ENCODE results near the gene LRGUK.

LRGUK gene

DNA sequence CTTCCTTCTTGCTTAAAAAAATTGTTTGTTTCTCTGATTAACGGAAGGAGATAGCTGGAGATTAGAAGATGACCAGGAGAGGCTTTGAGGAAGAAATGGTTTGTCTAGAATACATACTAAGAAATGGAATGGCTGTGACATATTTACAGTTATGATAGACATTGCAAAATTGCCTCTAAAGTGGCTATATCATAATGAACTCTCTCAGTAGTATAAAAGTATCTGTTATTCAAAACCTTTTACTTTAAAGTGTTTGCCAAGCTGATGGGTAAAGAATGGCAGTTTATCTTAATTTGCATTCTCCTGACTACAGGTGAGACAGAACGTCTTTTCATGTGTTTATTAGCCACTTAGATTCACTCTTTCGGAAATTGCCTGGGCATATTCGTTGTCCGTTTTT, 28.7 kb downstream of the LRGUK start:
- Histone ChIP-seq H3K9me3 (ENCODE audit: control insufficient read depth, low read length) (no peaks in the 10 kb centered on the region), H3K27ac (ENCODE audit: low read depth, low read length, severe bottlenecking) (no peak overlapping the region), H3K36me3 (ENCODE audit: control insufficient read depth, insufficient read depth, low read length) (no peaks in the 10 kb centered on the region), H3K4me3 (ENCODE audit: extremely low read depth, insufficient read depth, low read length, poor library complexity, severe bottlenecking) (no peak overlapping the region), H3K4me1 (ENCODE audit: control insufficient read depth, insufficient read depth, low read length, poor library complexity, severe bottlenecking) (no peaks in the 10 kb centered on the region)
- 67 to 100% methylated on average over 1 of the region's 5 CpGs for WGBS, 2 experiments (ENCODE audit: insufficient coverage in 2 of 2)

DNA sequence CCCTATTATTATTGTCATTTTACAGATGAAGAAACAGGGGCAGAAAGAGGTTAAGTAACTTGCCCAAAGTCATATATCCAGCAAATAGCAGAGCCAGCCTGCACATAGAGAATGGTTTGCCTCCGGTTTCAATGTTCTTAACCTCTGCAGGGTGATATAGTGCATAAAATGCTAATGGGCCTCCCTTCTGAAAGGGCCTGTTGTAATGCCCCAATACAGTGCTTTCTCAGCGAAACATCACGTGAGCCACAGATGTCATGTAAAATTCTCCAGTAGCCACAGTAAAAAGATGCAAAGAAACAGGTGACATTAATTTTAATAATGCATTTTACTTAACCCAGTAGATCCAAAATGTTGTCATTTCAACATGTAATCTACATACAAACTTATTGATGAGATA, 38.1 kb downstream of the LRGUK start:
- no peaks in the 10 kb centered on the region for H3K4me1 ChIP-seq (ENCODE audit: control insufficient read depth, insufficient read depth, low read length, poor library complexity, severe bottlenecking)
- H3K36me3 ChIP-seq (ENCODE audit: control insufficient read depth, insufficient read depth, low read length) = no peaks in the 10 kb centered on the region
- WGBS, 2 experiments (ENCODE audit: insufficient coverage in 2 of 2) = 81 to 97% methylated on average over 3 of the region's 3 CpGs
- no peak overlapping the region for H3K27ac ChIP-seq (ENCODE audit: low read depth, low read length, severe bottlenecking)
- H3K9me3 ChIP-seq (ENCODE audit: control insufficient read depth, low read length) = no peaks in the 10 kb centered on the region
- H3K4me3 ChIP-seq (ENCODE audit: extremely low read depth, insufficient read depth, low read length, poor library complexity, severe bottlenecking) = no peak overlapping the region

DNA sequence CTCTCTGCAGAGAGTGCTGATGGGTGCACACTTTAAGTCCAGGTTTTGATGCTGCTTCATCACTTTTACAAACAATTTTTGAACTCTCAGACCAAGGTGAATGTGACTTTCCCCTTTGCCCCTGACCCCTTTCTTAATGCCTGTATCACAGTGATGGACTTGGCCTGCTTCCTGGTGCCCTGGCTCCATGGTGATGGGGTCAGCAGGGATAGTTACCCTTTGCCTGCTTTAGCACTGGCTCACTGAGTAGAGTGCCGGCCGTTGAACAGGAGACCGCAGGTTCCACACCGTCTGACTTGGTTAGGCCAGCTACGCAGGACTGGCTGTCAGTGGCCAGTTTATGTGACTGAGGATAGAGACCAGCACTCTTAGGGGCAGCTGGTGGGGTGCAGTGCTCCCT, 40.1 kb downstream of the LRGUK start:
- WGBS, 2 experiments (ENCODE audit: insufficient coverage in 2 of 2) = 95 to 100% methylated on average over 5 of the region's 5 CpGs
- no peaks in the 10 kb centered on the region for H3K9me3 ChIP-seq (ENCODE audit: control insufficient read depth, low read length)
- H3K4me1 ChIP-seq (ENCODE audit: control insufficient read depth, insufficient read depth, low read length, poor library complexity, severe bottlenecking) = no peaks in the 10 kb centered on the region
- no peak overlapping the region for H3K4me3 ChIP-seq (ENCODE audit: extremely low read depth, insufficient read depth, low read length, poor library complexity, severe bottlenecking)
- no peak overlapping the region for H3K27ac ChIP-seq (ENCODE audit: low read depth, low read length, severe bottlenecking)
- no peaks in the 10 kb centered on the region for H3K36me3 ChIP-seq (ENCODE audit: control insufficient read depth, insufficient read depth, low read length)

DNA sequence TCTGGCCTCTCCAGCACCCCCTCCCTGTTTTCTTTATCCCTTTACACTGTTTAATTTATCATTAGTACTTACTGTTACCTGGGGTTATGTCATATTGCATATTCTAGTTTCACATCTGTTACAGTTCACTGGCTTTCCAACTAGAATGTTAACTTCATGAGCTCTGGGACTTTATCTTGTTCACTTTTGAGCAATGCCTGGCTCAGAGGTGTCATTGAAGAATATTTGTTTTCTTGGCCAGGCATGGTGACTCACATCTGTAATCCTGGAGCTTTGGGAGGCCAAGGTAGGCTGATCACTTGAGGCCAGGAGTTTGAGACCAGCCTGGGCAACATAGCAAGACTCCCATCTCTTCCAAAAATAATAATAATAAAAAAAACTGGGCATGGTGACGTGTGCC, 40.7 kb downstream of the LRGUK start:
- Histone ChIP-seq H3K36me3 (ENCODE audit: control insufficient read depth, insufficient read depth, low read length) (no peaks in the 10 kb centered on the region), H3K4me1 (ENCODE audit: control insufficient read depth, insufficient read depth, low read length, poor library complexity, severe bottlenecking) (no peaks in the 10 kb centered on the region), H3K4me3 (ENCODE audit: extremely low read depth, insufficient read depth, low read length, poor library complexity, severe bottlenecking) (no peak overlapping the region), H3K9me3 (ENCODE audit: control insufficient read depth, low read length) (no peaks in the 10 kb centered on the region), H3K27ac (ENCODE audit: low read depth, low read length, severe bottlenecking) (no peak overlapping the region)
- no CpG with 5 or more reads among the region's 1 CpG for WGBS, 2 experiments (ENCODE audit: insufficient coverage in 2 of 2)

DNA sequence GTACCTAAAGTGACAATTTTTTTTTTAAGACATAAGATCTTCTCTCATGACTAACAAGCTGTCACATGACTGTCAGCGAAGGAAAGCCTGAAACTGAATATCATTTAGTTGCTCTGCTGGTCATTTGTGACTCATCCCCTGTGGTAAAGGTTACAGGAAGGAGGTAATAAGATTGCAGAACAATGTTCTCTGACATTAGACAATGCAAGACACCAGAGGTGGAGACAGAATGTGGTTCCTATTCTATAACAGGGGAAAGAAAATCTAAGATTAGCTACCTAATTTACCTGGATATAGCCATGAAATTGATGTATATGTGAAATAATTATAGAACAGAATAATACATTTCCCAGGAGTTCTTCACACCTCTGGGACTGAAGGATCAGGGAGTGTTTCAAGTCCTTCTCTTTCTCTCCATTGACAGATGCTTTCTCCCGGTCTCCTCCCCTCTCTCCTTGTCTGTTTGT, 47.7 kb downstream of the LRGUK start:
- Histone ChIP-seq H3K4me1 (ENCODE audit: control insufficient read depth, insufficient read depth, low read length, poor library complexity, severe bottlenecking) (peaks cover 11% of the 10 kb centered on the region), H3K27ac (ENCODE audit: low read depth, low read length, severe bottlenecking) (no peak overlapping the region), H3K9me3 (ENCODE audit: control insufficient read depth, low read length) (no peaks in the 10 kb centered on the region), H3K4me3 (ENCODE audit: extremely low read depth, insufficient read depth, low read length, poor library complexity, severe bottlenecking) (no peak overlapping the region), H3K36me3 (ENCODE audit: control insufficient read depth, insufficient read depth, low read length) (no peaks in the 10 kb centered on the region)
- WGBS, 2 experiments (ENCODE audit: insufficient coverage in 2 of 2) = no CpG with 5 or more reads among the region's 2 CpGs

DNA sequence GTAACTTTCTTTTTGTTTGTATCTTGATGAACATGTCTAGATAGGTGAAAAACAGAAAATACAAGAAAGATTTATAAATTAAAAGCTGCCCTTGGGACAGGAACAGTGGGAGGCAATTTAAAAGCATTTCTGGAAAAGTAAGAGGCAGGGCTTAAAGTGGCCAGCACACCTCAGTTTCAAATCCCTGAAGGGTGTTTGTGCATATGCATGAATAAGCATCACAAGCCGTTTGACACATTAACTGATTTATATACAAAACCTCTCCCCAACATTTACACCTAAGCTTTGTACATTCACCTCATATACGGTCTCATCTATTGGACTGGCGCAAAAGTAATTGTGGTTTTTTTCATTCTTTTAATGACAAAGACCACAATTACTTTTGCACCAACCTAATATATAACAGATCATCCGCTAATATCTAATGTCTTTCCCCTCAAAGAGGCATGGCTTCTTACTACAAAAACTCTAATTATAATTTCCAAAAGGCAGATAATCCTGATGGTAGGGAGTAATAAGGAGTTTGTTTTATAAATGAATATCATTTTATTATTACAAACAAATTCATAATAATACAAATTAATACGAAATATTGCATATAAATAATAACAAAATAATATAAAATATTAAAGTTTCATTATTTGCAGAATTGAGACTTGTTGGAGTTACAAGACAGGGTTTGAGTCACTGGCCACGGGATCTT, 48.3 kb downstream of the LRGUK start:
- Histone ChIP-seq H3K4me1 (ENCODE audit: control insufficient read depth, insufficient read depth, low read length, poor library complexity, severe bottlenecking) (peaks cover 11% of the 10 kb centered on the region), H3K36me3 (ENCODE audit: control insufficient read depth, insufficient read depth, low read length) (no peaks in the 10 kb centered on the region), H3K9me3 (ENCODE audit: control insufficient read depth, low read length) (no peaks in the 10 kb centered on the region), H3K4me3 (ENCODE audit: extremely low read depth, insufficient read depth, low read length, poor library complexity, severe bottlenecking) (no peak overlapping the region), H3K27ac (ENCODE audit: low read depth, low read length, severe bottlenecking) (no peak overlapping the region)
- WGBS, 2 experiments (ENCODE audit: insufficient coverage in 2 of 2) = 95 to 100% methylated on average over 1 to 4 of the region's 6 CpGs

DNA sequence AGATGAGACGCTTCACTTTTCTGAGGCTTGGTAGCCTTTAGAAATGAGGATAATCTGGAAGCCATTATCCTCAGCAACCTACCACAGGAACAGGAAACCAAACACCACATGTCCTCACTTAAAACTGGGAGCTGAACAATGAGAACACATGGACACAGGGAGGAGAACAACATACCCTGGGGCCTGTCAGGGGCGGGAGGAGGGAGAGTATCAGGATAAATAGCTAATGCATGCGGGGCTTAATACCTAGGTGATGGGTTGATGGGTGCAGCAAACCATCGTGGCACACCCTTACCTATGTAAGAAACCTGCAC, 48.9 kb downstream of the LRGUK start:
- Histone ChIP-seq H3K27ac (ENCODE audit: low read depth, low read length, severe bottlenecking) (no peak overlapping the region), H3K4me3 (ENCODE audit: extremely low read depth, insufficient read depth, low read length, poor library complexity, severe bottlenecking) (no peak overlapping the region), H3K9me3 (ENCODE audit: control insufficient read depth, low read length) (no peaks in the 10 kb centered on the region), H3K4me1 (ENCODE audit: control insufficient read depth, insufficient read depth, low read length, poor library complexity, severe bottlenecking) (peaks cover 11% of the 10 kb centered on the region), H3K36me3 (ENCODE audit: control insufficient read depth, insufficient read depth, low read length) (no peaks in the 10 kb centered on the region)
- WGBS, 2 experiments (ENCODE audit: insufficient coverage in 2 of 2) = 87 to 89% methylated on average over 3 of the region's 4 CpGs

DNA sequence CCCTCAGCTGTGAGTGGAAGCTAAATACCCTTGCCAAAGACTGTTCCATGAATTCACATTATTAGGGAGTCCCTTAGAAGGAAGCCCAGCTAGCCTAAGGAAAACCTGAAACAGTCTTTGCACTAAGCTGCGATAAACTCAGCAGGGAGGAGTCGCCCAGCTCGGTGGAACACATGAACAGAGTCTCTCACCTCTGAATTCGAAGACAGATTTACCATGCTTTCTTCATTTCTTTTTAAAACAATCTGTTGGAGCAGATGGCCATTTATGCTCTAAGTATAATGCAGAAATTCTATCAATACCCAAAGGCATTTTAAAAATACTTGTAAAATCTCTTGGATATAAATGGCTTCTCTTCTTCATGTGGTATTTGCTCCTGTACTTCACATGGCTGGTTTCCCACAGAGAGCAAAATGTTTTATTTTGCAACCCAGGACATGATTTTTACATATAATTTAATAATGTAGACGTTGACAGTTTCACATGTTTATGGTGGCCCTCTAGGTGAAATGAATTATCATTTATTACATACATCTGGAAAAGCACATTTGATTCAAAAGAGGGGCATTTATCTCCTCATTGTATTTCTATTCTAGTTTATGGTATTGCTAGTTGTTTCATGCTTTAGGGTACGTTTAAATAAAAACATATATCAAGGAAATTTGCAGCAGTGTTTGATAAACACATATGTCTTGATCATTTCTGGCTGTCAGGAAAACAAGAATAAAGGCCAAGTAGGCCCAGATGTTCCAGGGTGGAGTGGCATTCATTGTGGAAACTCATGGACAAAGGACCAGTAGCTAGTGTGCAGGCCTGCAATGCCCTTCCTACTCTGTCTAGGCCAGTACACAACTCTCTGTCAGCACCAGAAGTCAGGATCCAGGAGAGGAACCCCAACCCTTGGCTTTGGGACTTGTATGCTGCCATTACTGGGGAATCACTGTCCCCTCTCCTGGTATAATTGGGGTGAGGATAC, 52.2 kb downstream of the LRGUK start:
- no peak overlapping the region for H3K4me3 ChIP-seq (ENCODE audit: extremely low read depth, insufficient read depth, low read length, poor library complexity, severe bottlenecking)
- 75 to 80% methylated on average over 3 to 4 of the region's 6 CpGs for WGBS, 2 experiments (ENCODE audit: insufficient coverage in 2 of 2)
- no peak overlapping the region for H3K27ac ChIP-seq (ENCODE audit: low read depth, low read length, severe bottlenecking)
- peaks cover 11% of the 10 kb centered on the region for H3K4me1 ChIP-seq (ENCODE audit: control insufficient read depth, insufficient read depth, low read length, poor library complexity, severe bottlenecking)
- H3K9me3 ChIP-seq (ENCODE audit: control insufficient read depth, low read length) = no peaks in the 10 kb centered on the region
- no peaks in the 10 kb centered on the region for H3K36me3 ChIP-seq (ENCODE audit: control insufficient read depth, insufficient read depth, low read length)

DNA sequence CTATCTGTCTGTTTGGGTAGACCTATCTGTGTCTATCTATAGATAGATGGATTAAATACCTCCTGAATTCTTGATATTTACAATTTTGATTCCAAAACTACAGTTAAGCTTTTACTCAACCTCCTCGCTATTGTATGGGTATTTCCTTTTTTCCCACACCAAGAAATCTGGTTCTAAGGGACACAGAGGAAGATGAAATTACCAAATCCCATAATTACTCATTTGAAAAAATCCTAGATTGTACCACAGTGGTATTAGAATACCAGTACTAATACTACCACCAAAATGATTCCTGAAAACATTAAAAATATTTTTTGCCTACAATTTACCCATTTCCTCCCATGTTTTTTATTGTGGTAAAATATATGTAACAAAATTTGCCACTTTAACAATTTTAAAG, 53.2 kb downstream of the LRGUK start:
- H3K27ac ChIP-seq (ENCODE audit: low read depth, low read length, severe bottlenecking) = no peak overlapping the region
- H3K4me3 ChIP-seq (ENCODE audit: extremely low read depth, insufficient read depth, low read length, poor library complexity, severe bottlenecking) = no peak overlapping the region
- H3K4me1 ChIP-seq (ENCODE audit: control insufficient read depth, insufficient read depth, low read length, poor library complexity, severe bottlenecking) = peaks cover under 1% of the 10 kb centered on the region
- H3K9me3 ChIP-seq (ENCODE audit: control insufficient read depth, low read length) = no peaks in the 10 kb centered on the region
- WGBS, 2 experiments (ENCODE audit: insufficient coverage in 2 of 2) = no CpG with 5 or more reads among the region's 1 CpG
- no peaks in the 10 kb centered on the region for H3K36me3 ChIP-seq (ENCODE audit: control insufficient read depth, insufficient read depth, low read length)

DNA sequence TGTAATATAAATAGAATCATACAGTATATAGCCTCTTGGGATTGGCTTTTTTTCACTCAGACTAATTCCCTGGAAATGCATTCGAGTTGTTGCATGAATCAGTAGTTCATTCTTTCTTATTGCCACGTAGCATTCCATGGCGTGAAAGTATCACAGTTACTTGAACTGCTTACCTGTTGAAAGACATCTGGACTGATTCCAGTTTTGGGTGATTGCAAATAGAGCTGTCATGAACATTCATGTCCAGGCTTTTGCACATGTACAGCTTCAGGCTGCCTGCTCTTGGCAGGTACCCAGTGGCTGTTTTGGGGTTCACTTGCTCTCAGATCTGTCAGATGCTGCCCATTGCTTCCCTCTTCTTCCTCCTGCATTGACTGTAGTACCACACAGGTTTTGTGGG, 54.9 kb downstream of the LRGUK start:
- 50 to 57% methylated on average over 2 to 3 of the region's 3 CpGs for WGBS, 2 experiments (ENCODE audit: insufficient coverage in 2 of 2)
- Histone ChIP-seq H3K36me3 (ENCODE audit: control insufficient read depth, insufficient read depth, low read length) (no peaks in the 10 kb centered on the region), H3K9me3 (ENCODE audit: control insufficient read depth, low read length) (no peaks in the 10 kb centered on the region), H3K4me1 (ENCODE audit: control insufficient read depth, insufficient read depth, low read length, poor library complexity, severe bottlenecking) (no peaks in the 10 kb centered on the region), H3K27ac (ENCODE audit: low read depth, low read length, severe bottlenecking) (no peak overlapping the region), H3K4me3 (ENCODE audit: extremely low read depth, insufficient read depth, low read length, poor library complexity, severe bottlenecking) (no peak overlapping the region)

DNA sequence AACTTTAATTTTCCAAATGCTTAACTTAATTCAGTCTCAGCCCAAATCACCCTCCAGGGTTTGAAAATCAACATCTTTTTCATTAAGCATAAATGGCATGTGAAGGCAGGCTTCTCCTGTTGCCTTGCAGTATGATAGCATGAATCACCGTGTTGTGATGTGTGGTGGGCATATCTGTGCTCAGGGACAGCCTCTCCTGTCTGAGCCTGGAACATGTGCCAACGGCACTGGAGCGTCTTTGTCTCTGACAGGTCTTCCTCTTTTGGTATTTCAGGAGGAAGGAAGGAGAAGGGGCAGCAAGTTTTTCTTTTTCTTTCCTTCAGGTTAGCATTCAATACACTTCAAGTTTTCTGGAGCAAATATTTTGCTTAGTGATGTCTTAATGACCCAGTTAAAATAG, 57.6 kb downstream of the LRGUK start:
- Histone ChIP-seq H3K9me3 (ENCODE audit: control insufficient read depth, low read length) (no peaks in the 10 kb centered on the region), H3K36me3 (ENCODE audit: control insufficient read depth, insufficient read depth, low read length) (no peaks in the 10 kb centered on the region), H3K4me1 (ENCODE audit: control insufficient read depth, insufficient read depth, low read length, poor library complexity, severe bottlenecking) (no peaks in the 10 kb centered on the region), H3K27ac (ENCODE audit: low read depth, low read length, severe bottlenecking) (no peak overlapping the region), H3K4me3 (ENCODE audit: extremely low read depth, insufficient read depth, low read length, poor library complexity, severe bottlenecking) (no peak overlapping the region)
- WGBS, 2 experiments (ENCODE audit: insufficient coverage in 2 of 2) = 90% methylated on average over 2 of the region's 3 CpGs; no CpG with 5 or more reads in 1 of the 2 experiments

All from mesodermal cell (in vitro differentiated cells).